Esophagus squamous epithelium (tissue), 5 donors: Measurements from ENCODE around the gene POMT2. TPM values are rescaled to one million over a fixed set of nuclear protein-coding genes. Genes with fewer than 3 reads are reported as not detected.

Experiments
- DNase-seq: peaks from one replicate; lab custom pipeline; 2025; lab: John Stamatoyannopoulos, UW
- H3K27ac ChIP-seq, 4 donors: fragments of 200-600 bp; sonication (generic); one replicate each; pipeline ENCODE4 v1.5.1; 2016 to 2019; ENCODE audit warnings: mild to moderate bottlenecking in 1 of 4
- H3K27me3 ChIP-seq, 4 donors: fragments of 200-600 bp; sonication (generic); 1 replicate in 3 of 4; 2 replicates in 1 of 4; pipeline versions ENCODE4 v1.5.1 to v1.6.0; 2017 to 2021; ENCODE audit warnings: antibody characterized with exemption in 1 of 4
- H3K36me3 ChIP-seq, 3 donors: fragments of 200-600 bp; sonication (generic); one replicate each; pipeline ENCODE4 v1.5.1; 2016 to 2019
- H3K4me1 ChIP-seq, 3 donors: fragments of 200-600 bp; sonication (generic); one replicate each; pipeline ENCODE4 v1.5.1; 2017 to 2019
- H3K4me3 ChIP-seq, 4 donors: fragments of 200-600 bp; sonication (generic); 1 replicate in 3 of 4; 2 replicates in 1 of 4; pipeline ENCODE4 v1.5.1; 2016 to 2019; ENCODE audit warnings: mild to moderate bottlenecking in 2 of 4, moderate library complexity in 1 of 4
- H3K9me3 ChIP-seq, 3 donors: fragments of 200-600 bp; sonication (generic); one replicate each; pipeline ENCODE4 v1.5.1; 2016 to 2019
- POLR2A ChIP-seq, 4 donors: fragments of 450-650 bp; IDR thresholded peaks; one replicate each; pipeline ENCODE4 v1.6.1; 2017; ENCODE audit warnings: antibody characterized with exemption in 4 of 4, mild to moderate bottlenecking in 4 of 4, moderate library complexity in 3 of 4
- WGBS, 2 donors: methylation state at CpG; one replicate each; pipeline ENCODE4 v1.1.5; 2018; 5-methylcytosine and 5-hydroxymethylcytosine counted together
- intact Hi-C: fragments of 100-400 bp; cut with DNase I; formaldehyde crosslinking; loops from one replicate; pipeline ENCODE4 v1.15.0; 2022
- total RNA-seq, 4 donors: library from RNA; depleted of rRNA; stranded (reverse); fragments of >200 nt; gene quantifications; one replicate each; pipeline ENCODE4 v1.1.0, GENCODE V29; 2016
- TF ChIP-seq, protein P1 (sequence below), 6 experiments: fragments of 450-650 bp in 4 of 6; fragments of 200-600 bp in 2 of 6; sonication (generic) in 2 of 6; IDR thresholded peaks; one replicate each; pipeline ENCODE4 v1.5.1; 2016 to 2019; ENCODE audit warnings: antibody characterized with exemption in 6 of 6, mild to moderate bottlenecking in 4 of 6, moderate library complexity in 4 of 6
- donor health status: DM: yes; HTN: yes; CAD: no.

POMT2 gene
- total RNA-seq, 4 donors from 2014 or later, result 7.3 to 16.0 (median 8.4) TPM

DNA sequence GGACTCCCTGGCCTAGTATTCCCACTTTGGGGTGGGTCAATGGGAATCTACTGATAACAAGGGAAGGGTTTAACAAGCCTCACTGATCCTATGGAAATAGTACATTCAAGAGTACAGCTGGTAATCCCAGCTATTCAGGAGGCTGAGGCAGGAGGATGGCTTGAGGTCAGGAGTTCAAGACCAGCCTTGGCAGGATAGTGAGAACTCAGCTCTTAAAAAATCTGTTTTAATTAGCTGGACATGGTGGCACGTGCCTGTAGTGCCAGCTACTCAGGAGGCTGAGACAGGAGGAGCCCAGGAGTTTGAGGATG lies 4.5 kb downstream of the POMT2 start:
- Histone ChIP-seq H3K4me1 (peaks cover 7 to 50% (median 15%) of the 10 kb centered on the region in 3 donors), H3K27me3 (no peaks in the 10 kb centered on the region), H3K9me3 (no peaks in the 10 kb centered on the region), H3K4me3 (no peak overlapping the region), H3K36me3 (no peaks in the 10 kb centered on the region), H3K27ac (no peak overlapping the region)
- whole genome bisulfite sequencing, 2 donors, result 29% methylated on average over 1 of the region's 1 CpG; no CpG with 5 or more reads in 1 of the 2 donors
- DNase-seq, result no peak
- intact Hi-C loops, result loop anchor here (10.0 kb wide), 1 partner anchor 441 kb away; no protein-coding TSS in a partner anchor
- no peak for TF ChIP-seq POLR2A (IDR thresholded peaks at IDR 0.05)
- TF ChIP-seq, protein P1, sequence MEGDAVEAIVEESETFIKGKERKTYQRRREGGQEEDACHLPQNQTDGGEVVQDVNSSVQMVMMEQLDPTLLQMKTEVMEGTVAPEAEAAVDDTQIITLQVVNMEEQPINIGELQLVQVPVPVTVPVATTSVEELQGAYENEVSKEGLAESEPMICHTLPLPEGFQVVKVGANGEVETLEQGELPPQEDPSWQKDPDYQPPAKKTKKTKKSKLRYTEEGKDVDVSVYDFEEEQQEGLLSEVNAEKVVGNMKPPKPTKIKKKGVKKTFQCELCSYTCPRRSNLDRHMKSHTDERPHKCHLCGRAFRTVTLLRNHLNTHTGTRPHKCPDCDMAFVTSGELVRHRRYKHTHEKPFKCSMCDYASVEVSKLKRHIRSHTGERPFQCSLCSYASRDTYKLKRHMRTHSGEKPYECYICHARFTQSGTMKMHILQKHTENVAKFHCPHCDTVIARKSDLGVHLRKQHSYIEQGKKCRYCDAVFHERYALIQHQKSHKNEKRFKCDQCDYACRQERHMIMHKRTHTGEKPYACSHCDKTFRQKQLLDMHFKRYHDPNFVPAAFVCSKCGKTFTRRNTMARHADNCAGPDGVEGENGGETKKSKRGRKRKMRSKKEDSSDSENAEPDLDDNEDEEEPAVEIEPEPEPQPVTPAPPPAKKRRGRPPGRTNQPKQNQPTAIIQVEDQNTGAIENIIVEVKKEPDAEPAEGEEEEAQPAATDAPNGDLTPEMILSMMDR (IDR thresholded peaks at IDR 0.05), result no peak

DNA sequence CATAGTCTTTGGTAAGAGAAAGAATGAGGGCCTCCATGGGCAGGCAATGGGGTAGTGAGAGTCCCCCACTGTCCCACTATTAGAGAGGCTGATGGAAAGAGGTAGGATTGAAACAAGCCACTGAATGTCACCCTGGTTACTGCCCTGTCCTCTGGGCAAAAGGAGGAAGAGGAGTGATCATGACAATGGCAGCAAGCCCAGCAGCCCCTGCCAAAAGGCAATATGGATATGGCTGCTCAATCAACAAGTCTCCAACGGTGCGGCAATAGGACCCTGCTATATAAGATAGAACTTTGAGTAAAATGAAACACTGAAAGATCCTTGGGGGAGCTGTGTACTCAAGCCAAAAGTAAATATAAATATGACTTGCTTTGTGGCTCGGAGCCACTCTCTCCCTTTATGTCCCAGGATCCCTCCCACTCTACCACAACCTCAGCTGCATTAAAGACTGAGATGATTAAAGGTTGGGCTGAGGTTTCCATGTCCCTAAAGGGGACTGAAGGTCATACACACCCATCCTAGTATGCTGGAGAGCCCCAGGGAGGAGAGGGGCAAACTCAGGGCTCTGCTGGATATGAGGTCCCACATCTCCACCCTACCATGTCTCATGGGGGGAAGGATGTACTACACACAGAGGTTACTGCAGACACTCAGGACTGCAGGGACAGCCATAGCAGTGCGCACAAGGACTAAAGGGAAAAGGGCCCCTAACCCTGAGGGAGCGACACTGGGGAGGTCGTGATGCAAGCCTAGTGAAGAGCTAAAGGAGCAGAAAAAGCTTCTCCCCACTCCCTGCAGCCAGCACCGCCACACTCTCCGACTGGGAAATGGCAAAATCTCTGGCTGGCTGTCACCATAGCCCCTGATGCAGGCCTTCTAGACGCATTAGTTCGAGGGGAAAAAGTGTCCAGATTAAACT lies 5.9 kb downstream of the POMT2 start:
- WGBS, 2 donors, result 65 to 78% methylated on average over 6 to 9 of the region's 10 CpGs
- H3K9me3 ChIP-seq, result no peaks in the 10 kb centered on the region
- no peaks in the 10 kb centered on the region for H3K27me3 ChIP-seq
- intact Hi-C loops, result loop anchor here (10.0 kb wide), 1 partner anchor 440 kb away; no protein-coding TSS in a partner anchor
- no peak overlapping the region for H3K4me3 ChIP-seq
- DNase-seq, result no peak
- peaks cover 7 to 46% (median 14%) of the 10 kb centered on the region in 3 donors for H3K4me1 ChIP-seq
- H3K36me3 ChIP-seq, result no peaks in the 10 kb centered on the region
- TF ChIP-seq, protein P1 (IDR thresholded peaks at IDR 0.05), result no peak
- no peak for TF ChIP-seq POLR2A (IDR thresholded peaks at IDR 0.05)
- peak overlapping the region; percentile 6 to 46 (median 40) for H3K27ac ChIP-seq

DNA sequence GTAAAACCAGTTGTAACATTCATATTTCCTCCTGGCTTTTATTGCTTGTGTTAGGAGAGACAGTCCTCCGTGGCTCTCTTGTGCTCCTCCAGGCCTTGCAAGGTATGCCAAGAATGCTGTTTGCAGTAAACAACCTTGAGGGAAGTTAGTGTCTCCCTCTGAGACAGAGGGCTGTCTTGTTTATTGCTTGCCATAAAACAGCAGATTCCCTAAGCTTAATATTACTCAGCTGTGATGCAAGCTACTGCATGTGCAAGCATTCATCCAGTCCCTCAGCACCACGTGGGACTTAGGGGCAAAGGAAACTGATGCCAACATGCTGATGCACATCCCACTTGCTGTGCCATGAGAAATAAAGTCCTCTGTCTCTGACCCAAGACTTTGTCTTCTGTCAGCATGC lies 6.6 kb downstream of the POMT2 start:
- 6 to 14% methylated on average over 2 of the region's 2 CpGs for WGBS, 2 donors
- Histone ChIP-seq H3K4me3 (no peak overlapping the region), H3K36me3 (no peaks in the 10 kb centered on the region), H3K27ac (peak overlapping the region; percentile 27 to 45 (median 40)), H3K9me3 (no peaks in the 10 kb centered on the region), H3K4me1 (peaks cover 7 to 38% (median 9%) of the 10 kb centered on the region in 3 donors), H3K27me3 (no peaks in the 10 kb centered on the region)
- intact Hi-C loops, result loop anchor here (10.0 kb wide), 1 partner anchor 439 kb away; no protein-coding TSS in a partner anchor
- TF ChIP-seq, protein P1 (IDR thresholded peaks at IDR 0.05), result no peak
- no peak for TF ChIP-seq POLR2A (IDR thresholded peaks at IDR 0.05)
- DNase-seq, result no peak

- no peak for DNase-seq
- Histone ChIP-seq H3K36me3 (no peaks in the 10 kb centered on the region), H3K4me3 (no peak overlapping the region), H3K27me3 (no peaks in the 10 kb centered on the region), H3K4me1 (peaks cover 7 to 37% (median 9%) of the 10 kb centered on the region in 3 donors), H3K9me3 (no peaks in the 10 kb centered on the region), H3K27ac (peak overlapping the region; percentile 8 to 45 (median 40))
- WGBS, 2 donors, result 92 to 100% methylated on average over 1 of the region's 1 CpG
- intact Hi-C loops, result loop anchor here (10.0 kb wide), 1 partner anchor 439 kb away; no protein-coding TSS in a partner anchor
- TF ChIP-seq, protein P1 (IDR thresholded peaks at IDR 0.05), result no peak
- TF ChIP-seq POLR2A (IDR thresholded peaks at IDR 0.05), result no peak
Observed at GRCh38 chr14:77313371-77313770, 7.3 kb downstream of the POMT2 start.

DNA sequence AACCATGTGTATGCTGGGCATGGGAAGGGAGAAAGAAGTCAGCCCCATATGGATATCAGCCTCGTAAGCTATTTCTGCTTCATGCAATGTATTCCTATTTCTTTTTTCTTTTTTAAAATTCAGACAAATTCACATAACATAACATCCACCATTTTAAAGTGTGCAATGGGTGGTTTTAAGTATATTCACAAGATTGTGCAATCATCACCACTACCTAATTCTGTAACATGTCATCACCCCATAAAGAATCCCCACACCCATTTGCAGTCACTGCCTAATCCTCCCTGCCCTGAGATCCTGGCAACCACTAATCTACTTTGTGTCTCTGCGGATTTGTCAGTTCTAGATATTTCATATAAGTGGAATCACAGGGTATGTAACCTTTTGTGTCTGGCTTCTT lies 9.5 kb downstream of the POMT2 start:
- Histone ChIP-seq H3K27ac (no peak overlapping the region), H3K4me1 (peaks cover 7 to 56% (median 17%) of the 10 kb centered on the region in 3 donors), H3K27me3 (no peaks in the 10 kb centered on the region), H3K36me3 (no peaks in the 10 kb centered on the region), H3K9me3 (no peaks in the 10 kb centered on the region), H3K4me3 (no peak overlapping the region)
- no peak for DNase-seq
- intact Hi-C loops, result loop anchor here (10.0 kb wide), 1 partner anchor 436 kb away; no protein-coding TSS in a partner anchor
- TF ChIP-seq, protein P1 (IDR thresholded peaks at IDR 0.05), result no peak
- no peak for TF ChIP-seq POLR2A (IDR thresholded peaks at IDR 0.05)
- WGBS, 2 donors, result 78 to 89% methylated on average over 2 of the region's 2 CpGs
